NT2/D1 (cell line): ENCODE measurements around the gene ANTXRL.
"Not testable (repeated sequence)": the region's sequence is repeated elsewhere in the genome, so short reads cannot be mapped to it uniquely, and the experiment has no call there.

ENCODE experiments used
- DNase-seq: peaks from one replicate; pipeline ENCODE4 v3.0.0-alpha.2; 2011; ENCODE audit warnings: low read depth, low spot score
- H3K27me3 ChIP-seq: 2 replicates; pipeline ENCODE4 v1.6.0; 2011; ENCODE audit warnings: mild to moderate bottlenecking; ENCODE audit not compliant: insufficient read length, insufficient read depth
- H3K36me3 ChIP-seq: 2 replicates; pipeline ENCODE4 v1.6.1; 2011; ENCODE audit warnings: mild to moderate bottlenecking, low read length, mixed read lengths; ENCODE audit not compliant: insufficient read depth, insufficient read length
- H3K4me1 ChIP-seq: 2 replicates; pipeline ENCODE4 v1.5.1; 2011; ENCODE audit not compliant: insufficient read depth, insufficient read length
- H3K4me3 ChIP-seq: 2 replicates; pipeline ENCODE4 v1.5.1; 2011; ENCODE audit warnings: low read depth; ENCODE audit not compliant: insufficient read length
- H3K9ac ChIP-seq: 2 replicates; pipeline ENCODE4 v1.6.0; 2011; ENCODE audit warnings: low read depth; ENCODE audit not compliant: insufficient read length
- H3K9me3 ChIP-seq: 2 replicates; pipeline ENCODE4 v1.5.1; 2011; ENCODE audit warnings: mild to moderate bottlenecking, low read length; ENCODE audit not compliant: insufficient read depth
- SUZ12 ChIP-seq: IDR thresholded peaks from 2 replicates; pipeline ENCODE4 v1.6.1; 2011; ENCODE audit not compliant: insufficient read length, insufficient read depth; ENCODE audit errors: extremely low read depth
- YY1 ChIP-seq: IDR thresholded peaks from 2 replicates; pipeline ENCODE4 v1.6.1; 2011; ENCODE audit not compliant: insufficient read length, insufficient read depth
- ZNF274 ChIP-seq: IDR thresholded peaks from 2 replicates; pipeline ENCODE4 v1.6.1; 2011; ENCODE audit warnings: mild to moderate bottlenecking, low read depth, low read length

Gene ANTXRL

GRCh38 chr10:46304062-46304461 is 17.3 kb downstream of the ANTXRL start:
- no peaks in the 10 kb centered on the region for H3K36me3 ChIP-seq
- DNase-seq = no peak
- no peak overlapping the region for H3K4me3 ChIP-seq
- peaks cover 6% of the 10 kb centered on the region for H3K4me1 ChIP-seq
- H3K27me3 ChIP-seq = no peaks in the 10 kb centered on the region
- H3K9me3 ChIP-seq = no peaks in the 10 kb centered on the region
- H3K9ac ChIP-seq = no peak overlapping the region
- no peak for TF ChIP-seq SUZ12
- TF ChIP-seq YY1 = no peak
- no peak for TF ChIP-seq ZNF274

- H3K9ac ChIP-seq, H3K27me3 ChIP-seq, H3K4me1 ChIP-seq: not testable (repeated sequence)
Measured at GRCh38 chr10:46304671-46305070, 17.9 kb downstream of the ANTXRL start.

GRCh38 chr10:46305079-46305818 is 18.5 kb downstream of the ANTXRL start:
- no peaks in the 10 kb centered on the region for H3K4me1 ChIP-seq
- DNase-seq = no peak

More at GRCh38 chr10:46304671-46305070, 17.9 kb downstream of the ANTXRL start:
- H3K9me3 ChIP-seq, H3K36me3 ChIP-seq, H3K4me3 ChIP-seq, DNase-seq: not testable (repeated sequence)

GRCh38 chr10:46305986-46306385 is 19.2 kb downstream of the ANTXRL start:
- Histone ChIP-seq H3K9ac (no peak overlapping the region), H3K36me3 (no peaks in the 10 kb centered on the region), H3K27me3 (no peaks in the 10 kb centered on the region), H3K4me3 (no peak overlapping the region), H3K9me3 (no peaks in the 10 kb centered on the region), H3K4me1 (no peaks in the 10 kb centered on the region)
- DNase-seq = no peak
- TF ChIP-seq SUZ12 (no peak), YY1 (no peak), ZNF274 (no peak)

More at GRCh38 chr10:46305079-46305818, 18.5 kb downstream of the ANTXRL start:
- Histone ChIP-seq H3K9ac (no peak overlapping the region), H3K9me3 (no peaks in the 10 kb centered on the region), H3K27me3 (no peaks in the 10 kb centered on the region), H3K4me3 (no peak overlapping the region), H3K36me3 (no peaks in the 10 kb centered on the region)
- TF ChIP-seq SUZ12 (no peak), YY1 (no peak), ZNF274 (no peak)

GRCh38 chr10:46306516-46307184 is 19.9 kb downstream of the ANTXRL start:
- TF ChIP-seq SUZ12 (no peak), ZNF274 (no peak), YY1 (no peak)
- no peaks in the 10 kb centered on the region for H3K36me3 ChIP-seq
- H3K9me3 ChIP-seq = no peaks in the 10 kb centered on the region
- H3K4me3 ChIP-seq = no peak overlapping the region
- H3K4me1 ChIP-seq = peaks cover 2% of the 10 kb centered on the region
- DNase-seq = no peak
- no peaks in the 10 kb centered on the region for H3K27me3 ChIP-seq
- H3K9ac ChIP-seq = no peak overlapping the region

GRCh38 chr10:46307281-46308112 is 20.7 kb downstream of the ANTXRL start:
- H3K4me1 ChIP-seq = peaks cover 2% of the 10 kb centered on the region
- no peaks in the 10 kb centered on the region for H3K9me3 ChIP-seq
- H3K4me3 ChIP-seq = no peak overlapping the region
- H3K36me3 ChIP-seq = no peaks in the 10 kb centered on the region
- no peak for DNase-seq
- H3K9ac ChIP-seq = no peak overlapping the region
- no peak for TF ChIP-seq SUZ12
- no peak for TF ChIP-seq YY1
- no peak for TF ChIP-seq ZNF274
- H3K27me3 ChIP-seq = no peaks in the 10 kb centered on the region

- no peak for DNase-seq
- H3K9me3 ChIP-seq = no peaks in the 10 kb centered on the region
- no peaks in the 10 kb centered on the region for H3K36me3 ChIP-seq
- H3K4me3 ChIP-seq = no peak overlapping the region
- H3K4me1 ChIP-seq = peaks cover 3% of the 10 kb centered on the region
- TF ChIP-seq ZNF274 = no peak
- no peak for TF ChIP-seq YY1
- no peak for TF ChIP-seq SUZ12
- H3K9ac ChIP-seq = no peak overlapping the region
- no peaks in the 10 kb centered on the region for H3K27me3 ChIP-seq
Measured at GRCh38 chr10:46308113-46308415, 21.3 kb downstream of the ANTXRL start.
